AG08396 (cell line): ENCODE data around the gene MRPS18B.
A peak's percentile ranks its signal among the peaks of the same experiment; 100 is the strongest.

ENCODE experiments used
- DNase-seq: peaks from one replicate; pipeline ENCODE4 v3.0.0; 2012; ENCODE audit warnings: low spot score, mixed read lengths

Gene MRPS18B

GRCh38 chr6:30617565-30618269 is at the start of gene MRPS18B:
Gene MRPS18B (plus strand): TSS chr6:30617840. CDS start chr6:30617866, 26 bp downstream.
- DNase-seq, result peak; percentile 92

GRCh38 chr6:30568245-30568644 is 49.4 kb upstream of the MRPS18B start:
- DNase-seq, result no peak

GRCh38 chr6:30570263-30570662 is 47.4 kb upstream of the MRPS18B start:
- no peak for DNase-seq

- peak; percentile 36 for DNase-seq
These were observed 46.9 kb upstream of the MRPS18B start for GRCh38 chr6:30570740-30571074.

GRCh38 chr6:30571075-30571761 is 46.4 kb upstream of the MRPS18B start, which contains the start of gene ABCF1:
Gene ABCF1 (plus strand): TSS chr6:30571442. CDS start chr6:30571488, 46 bp downstream.
- DNase-seq, result peak; percentile 99

GRCh38 chr6:30571762-30572082 is 45.9 kb upstream of the MRPS18B start:
- no peak for DNase-seq

- DNase-seq, result no peak
These were observed 45.5 kb upstream of the MRPS18B start for GRCh38 chr6:30572148-30572547.

GRCh38 chr6:30573113-30573512 is 44.5 kb upstream of the MRPS18B start:
- no peak for DNase-seq

GRCh38 chr6:30578051-30578450 is 39.6 kb upstream of the MRPS18B start:
- DNase-seq, result no peak

GRCh38 chr6:30583921-30584320 is 33.7 kb upstream of the MRPS18B start:
- DNase-seq, result no peak

GRCh38 chr6:30589754-30590358 is 27.8 kb upstream of the MRPS18B start:
- DNase-seq, result no peak

- DNase-seq, result no peak
These were observed 27.1 kb upstream of the MRPS18B start for GRCh38 chr6:30590509-30590908.

GRCh38 chr6:30591008-30591407 is 26.6 kb upstream of the MRPS18B start:
- DNase-seq, result peak; percentile 71

- DNase-seq, result no peak
These were observed 25.4 kb upstream of the MRPS18B start for GRCh38 chr6:30592287-30592686.

- peak; percentile 79 for DNase-seq
These were observed 20.1 kb upstream of the MRPS18B start for GRCh38 chr6:30597315-30598144.

- no peak for DNase-seq
These were observed 18.6 kb upstream of the MRPS18B start for GRCh38 chr6:30598912-30599624.

GRCh38 chr6:30599625-30600324 is 17.9 kb upstream of the MRPS18B start:
- no peak for DNase-seq

- DNase-seq, result no peak
These were observed 17.1 kb upstream of the MRPS18B start for GRCh38 chr6:30600451-30600961.

GRCh38 chr6:30601436-30601814 is 16.2 kb upstream of the MRPS18B start:
- DNase-seq, result no peak

GRCh38 chr6:30601815-30602641 is 15.6 kb upstream of the MRPS18B start:
- no peak for DNase-seq
